ENCODE results near the gene KSR2. TPM values are rescaled to one million over a fixed set of nuclear protein-coding genes. Genes with fewer than 3 reads are reported as not detected.

Gene KSR2
- total RNA-seq, 1 experiment from 2014 or later, result 1.3 TPM

- Histone ChIP-seq H3K27ac (ENCODE audit: insufficient read length, low read depth, low read length) (no peak overlapping the region), H2BK120ac (ENCODE audit: low read depth, low read length, poor library complexity, severe bottlenecking) (no peak overlapping the region), H3K9ac (ENCODE audit: extremely low read depth, insufficient read length, low read length) (no peak overlapping the region), H2AK5ac (ENCODE audit: insufficient read length, low read length) (no peak overlapping the region), H3K23ac (ENCODE audit: insufficient read length, low read depth, low read length) (no peak overlapping the region), H4K8ac (replicated peaks; ENCODE audit: insufficient read length, low read depth, low read length) (no peak overlapping the region), H4K91ac (ENCODE audit: insufficient read length, low read depth, low read length) (no peak overlapping the region), H3K14ac (ENCODE audit: insufficient read depth, low read length) (no peak overlapping the region), H2AFZ (ENCODE audit: low read length) (no peak overlapping the region), H3K4ac (ENCODE audit: low read depth, low read length) (no peak overlapping the region), H2BK5ac (ENCODE audit: insufficient read length, low read length) (no peak overlapping the region), H3K9me3 (ENCODE audit: control insufficient read depth, low read depth, low read length) (no peaks in the 10 kb centered on the region), H3T11ph (ENCODE audit: low read length) (no peak overlapping the region), H3K79me2 (ENCODE audit: insufficient read depth, low read length) (no peaks in the 10 kb centered on the region), H4K5ac (ENCODE audit: insufficient read length, low read depth, low read length) (no peak overlapping the region), H2BK20ac (ENCODE audit: low read depth, low read length, poor library complexity, severe bottlenecking) (no peak overlapping the region), H2BK15ac (ENCODE audit: low read depth, low read length) (no peak overlapping the region), H2BK12ac (ENCODE audit: insufficient read length, low read depth, low read length) (no peak overlapping the region), H3K27me3 (ENCODE audit: insufficient read depth, low read length) (no peaks in the 10 kb centered on the region), H3K56ac (ENCODE audit: insufficient read length, low read depth, low read length) (no peak overlapping the region), H3K4me1 (ENCODE audit: insufficient read depth, low read length) (no peaks in the 10 kb centered on the region), H3K79me1 (ENCODE audit: insufficient read depth, low read depth, low read length, poor library complexity, severe bottlenecking) (no peaks in the 10 kb centered on the region), H3K18ac (ENCODE audit: insufficient read length, low read depth, low read length) (no peak overlapping the region), H3K4me2 (ENCODE audit: insufficient read depth, insufficient read length, low read length) (no peak overlapping the region), H4K20me1 (ENCODE audit: control insufficient read depth, insufficient read depth, insufficient read length) (no peaks in the 10 kb centered on the region), H3K23me2 (ENCODE audit: insufficient read length, low read depth, low read length, poor library complexity, severe bottlenecking) (no peaks in the 10 kb centered on the region)
- Mint-ChIP-seq H3K27me3 (ENCODE audit: low read depth) (no peaks in the 10 kb centered on the region), H3K27ac (no peak overlapping the region), H3K36me3 (ENCODE audit: insufficient read depth in 1 of 3, low read depth in 3 of 3) (no peaks in the 10 kb centered on the region; a peak in 1 of 7 replicates), H3K9me3 (no peaks in the 10 kb centered on the region), H3K4me1 (peaks cover 0 to 14% of the 10 kb centered on the region in 2 experiments; a peak in 2 of 4 replicates), H3K4me3 (no peak overlapping the region)
- no peak for DNase-seq
- no peak for TF ChIP-seq CTCF (conservative IDR thresholded peaks at IDR 0.05)
- no CpG with 5 or more reads among the region's 10 CpGs for WGBS (ENCODE audit: extremely low coverage, insufficient read length, low lambda C conversion rate)
Observed at GRCh38 chr12:117485984-117486839, 482.6 kb downstream of the KSR2 start.

Measured in H9 (cell line).